H1 (cell line): ENCODE results near the gene BRAT1. TPM values are rescaled to one million over a fixed set of nuclear protein-coding genes. Genes with fewer than 3 reads are reported as not detected.
A peak's percentile ranks its signal among the peaks of the same experiment; 100 is the strongest.

Experiments
- CTCF ChIA-PET: fragments of 300-600 bp; sonication (Branson Sonifier 250); formaldehyde crosslinking; loops from one replicate; lab custom pipeline; 2021; ENCODE audit not compliant: partially characterized antibody; lab: Charles Lee
- POLR2A ChIA-PET: fragments of 300-600 bp; sonication (Branson Sonifier 250); formaldehyde crosslinking; loops from one replicate; lab custom pipeline; 2021; ENCODE audit warnings: inconsistent platforms; ENCODE audit not compliant: partially characterized antibody; lab: Charles Lee
- DNase-seq, 2 experiments: peaks; one replicate each; pipeline versions ENCODE4 v3.0.0 to v3.0.0-alpha.2; 2010 to 2022; ENCODE audit warnings: low spot score in 2 of 2, low read depth in 1 of 2, mixed read lengths in 1 of 2
- FAIRE-seq: peaks from 2 replicates; lab custom pipeline; 2011; peaks lifted over from hg19 to GRCh38; lab: Jason Lieb, UNC
- H2AFZ ChIP-seq: 2 replicates; pipeline ENCODE4 v1.8.1; 2012; ENCODE audit warnings: low read length, inconsistent platforms
- H2AK5ac ChIP-seq: 2 replicates; pipeline ENCODE4 v1.6.1; 2013; ENCODE audit warnings: low read depth, low read length
- H2BK120ac ChIP-seq: replicated peaks from 2 replicates; pipeline ENCODE3; 2013; ENCODE audit warnings: low read depth, low read length, inconsistent platforms
- H2BK12ac ChIP-seq: 2 replicates; pipeline ENCODE4 v1.6.1; 2013; ENCODE audit warnings: low read depth, low read length
- H2BK15ac ChIP-seq: 2 replicates; pipeline ENCODE4 v1.6.1; 2013; ENCODE audit warnings: low read length
- H2BK20ac ChIP-seq: 2 replicates; pipeline ENCODE4 v1.6.1; 2013; ENCODE audit warnings: low read length
- H2BK5ac ChIP-seq: 2 replicates; pipeline ENCODE4 v1.6.1; 2013; ENCODE audit warnings: low read depth, low read length
- H3K14ac ChIP-seq: 2 replicates; pipeline ENCODE4 v1.6.1; 2013; ENCODE audit warnings: inconsistent platforms; ENCODE audit not compliant: insufficient read length
- H3K18ac ChIP-seq: 2 replicates; pipeline ENCODE4 v1.6.1; 2013; ENCODE audit warnings: low read length; ENCODE audit errors: extremely low read depth
- H3K23ac ChIP-seq: 2 replicates; pipeline ENCODE4 v1.6.1; 2013; ENCODE audit warnings: inconsistent platforms; ENCODE audit not compliant: insufficient read length
- H3K23me2 ChIP-seq: 2 replicates; pipeline ENCODE4 v1.6.1; 2013; ENCODE audit warnings: low read depth, low read length
- H3K27ac ChIP-seq: 2 replicates; pipeline ENCODE4 v1.6.1; 2011; ENCODE audit warnings: low read depth, low read length, inconsistent platforms
- H3K27me3 ChIP-seq, 4 experiments: replicated peaks in 1 of 4; 1 replicate in 1 of 4; 2 replicates in 3 of 4; pipeline versions ENCODE4 v1.6.1 to v1.8.1; 2011 to 2013; ENCODE audit warnings: low read length in 3 of 4, mild to moderate bottlenecking in 3 of 4, inconsistent platforms in 2 of 4, mixed read lengths in 2 of 4, moderate library complexity in 1 of 4; ENCODE audit not compliant: control insufficient read depth in 3 of 4, insufficient read depth in 3 of 4; ENCODE audit errors: extremely low read depth in 1 of 4
- H3K36me3 ChIP-seq, 4 experiments: 2 replicates each; pipeline versions ENCODE4 v1.6.1 to v1.8.1; 2011 to 2013; ENCODE audit warnings: mild to moderate bottlenecking in 4 of 4, low read length in 3 of 4, moderate library complexity in 2 of 4, control low read depth in 1 of 4, inconsistent platforms in 1 of 4; ENCODE audit not compliant: insufficient read depth in 4 of 4, control insufficient read depth in 2 of 4
- H3K4ac ChIP-seq: replicated peaks from 2 replicates; pipeline ENCODE3; 2013; ENCODE audit warnings: low read length, low read depth, mixed read lengths, inconsistent platforms; ENCODE audit not compliant: insufficient read length
- H3K4me1 ChIP-seq, 4 experiments: replicated peaks in 1 of 4; 1 replicate in 1 of 4; 2 replicates in 3 of 4; pipeline versions ENCODE4 v1.6.1 to v1.8.1; 2011 to 2013; ENCODE audit warnings: low read length in 3 of 4, inconsistent platforms in 2 of 4, mixed read lengths in 1 of 4; ENCODE audit not compliant: insufficient read depth in 4 of 4, control insufficient read depth in 3 of 4
- H3K4me2 ChIP-seq, 2 experiments: 2 replicates each; pipeline versions ENCODE4 v1.6.1 to v1.8.1; 2011 to 2013; ENCODE audit warnings: low read depth in 2 of 2, low read length in 2 of 2, control low read depth in 1 of 2, inconsistent platforms in 1 of 2, mild to moderate bottlenecking in 1 of 2; ENCODE audit not compliant: insufficient read depth in 1 of 2
- H3K4me3 ChIP-seq, 4 experiments: fragments of 200-600, 300-600 bp in 1 of 4; sonication (generic), shearing (Covaris generic), sonication (Bioruptor Twin) in 1 of 4; 2 replicates each; pipeline versions ENCODE4 v1.5.1 to v1.8.1; 2011 to 2016; ENCODE audit warnings: low read length in 4 of 4, low read depth in 3 of 4, control low read depth in 2 of 4, inconsistent platforms in 2 of 4, mild to moderate bottlenecking in 2 of 4, mixed read lengths in 1 of 4, moderate library complexity in 1 of 4; ENCODE audit not compliant: insufficient read depth in 2 of 4; ENCODE audit errors: extremely low read depth in 1 of 4
- H3K56ac ChIP-seq: replicated peaks from 2 replicates; pipeline ENCODE3; 2013; ENCODE audit warnings: low read depth, mild to moderate bottlenecking, mixed read lengths, low read length, inconsistent platforms; ENCODE audit not compliant: insufficient read length
- H3K79me1 ChIP-seq: 2 replicates; pipeline ENCODE4 v1.6.1; 2013; ENCODE audit warnings: low read depth, low read length, control low read depth
- H3K79me2 ChIP-seq, 2 experiments: 2 replicates each; pipeline versions ENCODE4 v1.6.1 to v1.8.1; 2012 to 2013; ENCODE audit warnings: low read length in 2 of 2, mild to moderate bottlenecking in 2 of 2, inconsistent platforms in 1 of 2; ENCODE audit not compliant: insufficient read depth in 2 of 2, control insufficient read depth in 1 of 2
- H3K9ac ChIP-seq, 4 experiments: replicated peaks in 1 of 4; 1 replicate in 1 of 4; 2 replicates in 3 of 4; pipeline versions ENCODE4 v1.6.1 to v1.8.1; 2011 to 2013; ENCODE audit warnings: low read depth in 3 of 4, low read length in 3 of 4, control low read depth in 2 of 4, mild to moderate bottlenecking in 2 of 4, moderate library complexity in 2 of 4, inconsistent platforms in 1 of 4; ENCODE audit errors: extremely low read depth in 1 of 4
- H3K9me3 ChIP-seq, 2 experiments: 2 replicates each; pipeline versions ENCODE4 v1.6.1 to v1.8.1; 2012 to 2013; ENCODE audit warnings: mild to moderate bottlenecking in 2 of 2, moderate library complexity in 2 of 2, control low read depth in 1 of 2, inconsistent platforms in 1 of 2, low read depth in 1 of 2, low read length in 1 of 2, mixed read lengths in 1 of 2; ENCODE audit not compliant: insufficient read depth in 2 of 2
- H4K20me1 ChIP-seq, 2 experiments: replicated peaks in 1 of 2; 2 replicates each; pipeline versions ENCODE3 to v1.8.1; 2011 to 2013; ENCODE audit warnings: inconsistent platforms in 2 of 2, low read length in 2 of 2, mild to moderate bottlenecking in 1 of 2; ENCODE audit not compliant: insufficient read depth in 2 of 2, control insufficient read depth in 1 of 2
- H4K5ac ChIP-seq: 2 replicates; pipeline ENCODE4 v1.6.1; 2013; ENCODE audit warnings: low read length, low read depth, mixed read lengths, inconsistent platforms; ENCODE audit not compliant: insufficient read length
- H4K8ac ChIP-seq: 2 replicates; pipeline ENCODE4 v1.8.0; 2013; ENCODE audit warnings: mild to moderate bottlenecking, moderate library complexity, low read length, inconsistent platforms; ENCODE audit not compliant: insufficient read depth; ENCODE audit errors: extremely low read depth
- H4K91ac ChIP-seq: replicated peaks from 2 replicates; pipeline ENCODE3; 2013; ENCODE audit warnings: low read length, mixed read lengths, inconsistent platforms; ENCODE audit not compliant: insufficient read length
- BRCA1 ChIP-seq: IDR thresholded peaks from 2 replicates; pipeline ENCODE4 v1.6.1; 2012; ENCODE audit warnings: low read depth, low read length, improper control_type of control experiment
- WGBS, 2 experiments: shearing (Covaris generic) in 1 of 2; methylation state at CpG; one replicate each; pipeline versions ENCODE4 v1.1.6 to v1.1.7; 2013 to 2015; ENCODE audit warnings: low lambda C conversion rate in 2 of 2, mixed read lengths in 2 of 2, inconsistent platforms in 1 of 2, low coverage in 1 of 2, missing lambda C conversion rate in 1 of 2; ENCODE audit not compliant: insufficient replicate concordance in 2 of 2, insufficient coverage in 1 of 2, insufficient read length in 1 of 2; ENCODE audit errors: extremely low coverage in 1 of 2, missing lambda C conversion rate in 1 of 2; 5-methylcytosine and 5-hydroxymethylcytosine counted together
- polyA plus RNA-seq, 7 experiments: library from polyadenylated mRNA; depleted of rRNA in 3 of 7; stranded (reverse) in 5 of 7; unstranded in 2 of 7; fragments of >200 nt in 5 of 7; fragments of 200-250 nt in 2 of 7; gene quantifications; 1 replicate in 5 of 7; 2 replicates in 1 of 7; 4 replicates in 1 of 7; pipeline versions ENCODE4 v1.2.1 to v1.2.3, GENCODE V29; 2011 to 2013; ENCODE audit warnings: missing spikeins in 2 of 7, mixed read lengths in 2 of 7
- total RNA-seq: library from RNA; stranded (reverse); fragmentation: NEBNext Ultra II Directional; extraction: Animal tissue kit (Norgen Biotek cat#: 25700); gene quantifications from 2 replicates; pipeline ENCODE4 v1.2.1, GENCODE V29; 2021
- TF ChIP-seq, protein P1 (sequence below): IDR thresholded peaks from 2 replicates; pipeline ENCODE4 v1.6.1; 2012; ENCODE audit warnings: inconsistent platforms
- TF ChIP-seq, protein P2 (sequence below): IDR thresholded peaks from 2 replicates; pipeline ENCODE4 v1.6.1; 2012; ENCODE audit warnings: inconsistent platforms

Gene BRAT1
- total and polyA plus RNA-seq, 2 of the 8 experiments (the other 6 are each of a cell fraction or from before 2014, with no cell fraction given) = 36.8 to 42.3 TPM

DNA sequence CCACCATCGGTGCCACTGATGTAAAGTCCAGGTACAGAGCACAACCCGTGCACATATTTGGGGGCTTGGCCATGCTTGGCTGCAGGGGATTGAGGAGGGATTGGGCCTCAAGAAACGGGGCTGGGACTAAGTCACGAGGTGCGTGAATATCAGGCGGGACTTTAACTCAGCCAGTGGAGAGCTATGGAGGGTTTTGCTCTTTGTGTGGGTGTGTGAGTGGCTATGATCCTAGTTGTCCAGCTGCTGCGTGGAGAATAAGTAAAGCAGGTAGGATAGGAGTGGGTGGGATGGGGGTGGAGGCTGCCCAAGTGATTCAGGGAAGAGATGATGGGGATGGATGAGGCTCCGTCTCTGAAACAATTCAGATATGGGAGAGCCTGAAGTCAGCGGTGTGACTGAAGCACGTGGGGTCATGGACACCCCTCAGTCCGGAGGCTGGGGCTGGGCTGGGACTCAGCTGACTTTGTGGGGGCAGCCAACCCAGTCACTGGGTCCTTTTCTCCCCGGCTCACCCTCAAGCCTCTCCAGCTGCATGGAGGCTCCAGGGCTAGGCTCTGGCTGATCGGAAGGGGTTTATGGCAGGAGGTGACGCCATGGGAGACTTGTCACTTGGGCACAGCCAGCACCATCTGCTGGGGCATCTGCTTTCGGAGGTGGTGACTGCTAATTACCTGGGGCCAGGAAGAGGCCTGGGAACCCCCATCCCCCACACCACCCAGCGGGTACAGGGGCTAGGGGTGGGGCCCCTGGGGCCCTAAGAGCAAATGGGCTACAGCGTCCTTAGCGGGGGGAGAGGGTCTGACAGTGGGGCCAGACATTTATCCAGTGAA lies 37.4 kb downstream of the BRAT1 start:
- no peak overlapping the region for H3K56ac ChIP-seq
- H3K4me1 ChIP-seq = peaks cover 3 to 43% (median 35%) of the 10 kb centered on the region in 4 experiments
- peak overlapping the region; percentile 89 for H2BK15ac ChIP-seq
- peak overlapping the region; percentile 11 for H4K91ac ChIP-seq
- H3K4ac ChIP-seq = peak overlapping the region; percentile 86
- peak overlapping the region; percentile 66; the same call in 1 of the 2 replicates for H2BK5ac ChIP-seq
- H4K5ac ChIP-seq = no peak overlapping the region
- DNase-seq (no peak), FAIRE-seq (no peak)
- peaks cover 29% of the 10 kb centered on the region for H3K23me2 ChIP-seq
- peak overlapping the region; percentile 72 for H2BK120ac ChIP-seq
- H3K18ac ChIP-seq = peak overlapping the region; percentile 65
- no peak for TF ChIP-seq BRCA1
- TF ChIP-seq, protein P1, sequence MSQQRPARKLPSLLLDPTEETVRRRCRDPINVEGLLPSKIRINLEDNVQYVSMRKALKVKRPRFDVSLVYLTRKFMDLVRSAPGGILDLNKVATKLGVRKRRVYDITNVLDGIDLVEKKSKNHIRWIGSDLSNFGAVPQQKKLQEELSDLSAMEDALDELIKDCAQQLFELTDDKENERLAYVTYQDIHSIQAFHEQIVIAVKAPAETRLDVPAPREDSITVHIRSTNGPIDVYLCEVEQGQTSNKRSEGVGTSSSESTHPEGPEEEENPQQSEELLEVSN = peak; percentile 77
- TF ChIP-seq, protein P2, sequence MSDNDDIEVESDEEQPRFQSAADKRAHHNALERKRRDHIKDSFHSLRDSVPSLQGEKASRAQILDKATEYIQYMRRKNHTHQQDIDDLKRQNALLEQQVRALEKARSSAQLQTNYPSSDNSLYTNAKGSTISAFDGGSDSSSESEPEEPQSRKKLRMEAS = peak; percentile 9; the same call in 1 of the 2 replicates
- CTCF ChIA-PET = interaction anchor here (0.6 to 2.1 kb wide), 13 partner anchors 10 to 153 kb away, joined by 3 to 9 read pairs (median 3); no protein-coding TSS in a partner anchor
- peaks cover 0 to 20% of the 10 kb centered on the region in 2 experiments; a peak in 3 of 4 replicates for H3K79me2 ChIP-seq
- peak overlapping the region; percentile 56 for H2BK20ac ChIP-seq
- H3K9ac ChIP-seq = no peak overlapping the region
- H3K9me3 ChIP-seq = no peaks in the 10 kb centered on the region
- no peak overlapping the region for H3K14ac ChIP-seq
- H2BK12ac ChIP-seq = peak overlapping the region; percentile 45; the same call in 1 of the 2 replicates
- no peak overlapping the region for H2AFZ ChIP-seq
- H3K27ac ChIP-seq = no peak overlapping the region
- H3K23ac ChIP-seq = no peak overlapping the region
- peaks cover 14 to 19% of the 10 kb centered on the region in 2 experiments for H4K20me1 ChIP-seq
- 51% methylated on average over 18 of the region's 18 CpGs; no CpG with 5 or more reads in 1 of the 2 experiments for WGBS, 2 experiments
- H2AK5ac ChIP-seq = peak overlapping the region; percentile 75
- peak overlapping the region; percentile 85 to 96 for H3K4me2 ChIP-seq
- peaks cover 0 to 22% (median 12%) of the 10 kb centered on the region in 4 experiments; a peak in 6 of 7 replicates for H3K27me3 ChIP-seq
- no peak overlapping the region for H4K8ac ChIP-seq
- peak overlapping the region in 3 of 4 experiments; percentile 12 to 57 (median 32); a peak in 3 of 8 replicates for H3K4me3 ChIP-seq
- POLR2A ChIA-PET = interaction anchor here (0.9 to 1.5 kb wide), 11 partner anchors 8 to 114 kb away, joined by 3 to 8 read pairs (median 3); partner anchors contain the start of gene TTYH3
- no peaks in the 10 kb centered on the region; the same call in 1 of the 2 replicates for H3K79me1 ChIP-seq
- no peaks in the 10 kb centered on the region for H3K36me3 ChIP-seq
